Measurements from ENCODE around the gene LSS.

Gene LSS

GRCh38 chr21:46252840-46253239 lies 24.3 kb upstream of the LSS start:
- no peak for TF ChIP-seq CTCF (conservative IDR thresholded peaks at IDR 0.05)
- H3K27ac ChIP-seq, result no peak overlapping the region

GRCh38 chr21:46250146-46250725 lies 21.7 kb upstream of the LSS start:
- TF ChIP-seq CTCF (conservative IDR thresholded peaks at IDR 0.05), result no peak
- H3K27ac ChIP-seq, result no peak overlapping the region

GRCh38 chr21:46248827-46249226 lies 20.3 kb upstream of the LSS start:
- H3K27ac ChIP-seq, result no peak overlapping the region
- no peak for TF ChIP-seq CTCF (conservative IDR thresholded peaks at IDR 0.05)

- H3K27ac ChIP-seq, result no peak overlapping the region
- no peak for TF ChIP-seq CTCF (conservative IDR thresholded peaks at IDR 0.05)
These were observed 19.8 kb upstream of the LSS start for GRCh38 chr21:46248422-46248782.

- no peak overlapping the region for H3K27ac ChIP-seq
- TF ChIP-seq CTCF (conservative IDR thresholded peaks at IDR 0.05), result no peak
These were observed 19.3 kb upstream of the LSS start for GRCh38 chr21:46247699-46248421.

- no peak for TF ChIP-seq CTCF (conservative IDR thresholded peaks at IDR 0.05)
- H3K27ac ChIP-seq, result no peak overlapping the region
These were observed 17.8 kb upstream of the LSS start for GRCh38 chr21:46246345-46246744.

- H3K27ac ChIP-seq, result no peak overlapping the region
- no peak for TF ChIP-seq CTCF (conservative IDR thresholded peaks at IDR 0.05)
These were observed 16.8 kb upstream of the LSS start for GRCh38 chr21:46245213-46245915.
